CD4-positive, alpha-beta T cell (primary cell): ENCODE results near the gene NDE1. TPM values are rescaled to one million over a fixed set of nuclear protein-coding genes. Genes with fewer than 3 reads are reported as not detected.
"Not testable (repeated sequence)": the region's sequence is repeated elsewhere in the genome, so short reads cannot be mapped to it uniquely, and the experiment has no call there.

Experiments used
- ATAC-seq: fragments of 200-7000 bp; cut with Tn5 transposase; one replicate; pipeline ENCODE4 v1.10.0; 2022; ENCODE audit warnings: mild to moderate bottlenecking; ENCODE audit not compliant: poor library complexity
- CTCF ChIA-PET: fragments of 350-600 bp; sonication (Branson Sonifier 250); formaldehyde crosslinking; loops from one replicate; lab custom pipeline; 2021; ENCODE audit warnings: antibody characterized with exemption, inconsistent platforms; lab: Charles Lee
- POLR2A ChIA-PET: fragments of 350-600 bp; sonication (Branson Sonifier 250); formaldehyde crosslinking; loops from one replicate; lab custom pipeline; 2021; ENCODE audit warnings: antibody characterized with exemption, inconsistent platforms; lab: Charles Lee
- DNase-seq, 14 experiments: peaks; one replicate each; pipeline ENCODE4 v3.0.0-alpha.2; 2013 to 2020; ENCODE audit warnings: mixed read lengths in 2 of 14
- H3K27ac ChIP-seq, 2 donors: one replicate each; pipeline versions ENCODE4 v1.5.1 to v1.7.0; 2013; ENCODE audit warnings: low read length in 2 of 2, low read depth in 1 of 2, mild to moderate bottlenecking in 1 of 2
- H3K27me3 ChIP-seq, 2 experiments: 1 replicate in 1 of 2; 2 replicates in 1 of 2; pipeline versions ENCODE4 v1.6.1 to v1.7.0; 2013; ENCODE audit warnings: low read length in 2 of 2, control low read depth in 1 of 2, mild to moderate bottlenecking in 1 of 2, moderate library complexity in 1 of 2; ENCODE audit not compliant: insufficient read depth in 2 of 2, control insufficient read depth in 1 of 2
- H3K36me3 ChIP-seq: one replicate; pipeline ENCODE4 v1.6.1; 2013; ENCODE audit warnings: low read length, control low read depth; ENCODE audit not compliant: insufficient read depth
- H3K4me1 ChIP-seq: one replicate; pipeline ENCODE4 v1.6.1; 2013; ENCODE audit warnings: low read length, control low read depth; ENCODE audit not compliant: insufficient read depth
- H3K4me3 ChIP-seq: one replicate; pipeline ENCODE4 v1.5.1; 2013; ENCODE audit warnings: mild to moderate bottlenecking, low read length, moderate library complexity
- H3K9me3 ChIP-seq, 2 experiments: 1 replicate in 1 of 2; 2 replicates in 1 of 2; pipeline versions ENCODE4 v1.6.1 to v1.7.0; 2013; ENCODE audit warnings: low read length in 2 of 2, mild to moderate bottlenecking in 2 of 2, control low read depth in 1 of 2, moderate library complexity in 1 of 2; ENCODE audit not compliant: control insufficient read depth in 1 of 2, insufficient read depth in 1 of 2
- H3K27ac Mint-ChIP-seq: one replicate; pipeline ENCODE4 v1.8.0; 2020; ENCODE audit warnings: mixed read lengths
- H3K27me3 Mint-ChIP-seq: one replicate; pipeline ENCODE4 v1.8.0; 2021; ENCODE audit warnings: mixed read lengths
- H3K36me3 Mint-ChIP-seq: one replicate; pipeline ENCODE4 v1.8.0; 2021; ENCODE audit warnings: low read depth, mixed read lengths
- H3K4me1 Mint-ChIP-seq: one replicate; pipeline ENCODE4 v1.8.0; 2021; ENCODE audit warnings: low read depth, mixed read lengths
- H3K4me3 Mint-ChIP-seq: one replicate; pipeline ENCODE4 v1.8.0; 2020; ENCODE audit warnings: mild to moderate bottlenecking, mixed read lengths
- H3K9me3 Mint-ChIP-seq: one replicate; pipeline ENCODE4 v1.8.0; 2020; ENCODE audit warnings: mixed read lengths
- intact Hi-C, 2 experiments: fragments of 100-400 bp; cut with DNase I in 1 of 2; cut with micrococcal nuclease in 1 of 2; formaldehyde crosslinking; loops; one replicate each; pipeline versions ENCODE4 v1.15.1 to v1.9.0; 2023 to 2025; cut with DNase I, micrococcal nuclease
- total RNA-seq, 174 experiments: library from RNA in 2 of 174; stranded (reverse) in 2 of 174; gene quantifications; one replicate each; pipeline ENCODE4 v1.2.3 and lab custom pipeline; 2021 to 2026
- TF ChIP-seq, protein P1 (sequence below): fragments of 200-600 bp; IDR thresholded peaks from one replicate; pipeline ENCODE4 v1.8.0; 2022; ENCODE audit warnings: antibody characterized with exemption, mild to moderate bottlenecking

NDE1 gene
- total RNA-seq, 2 experiments from 2014 or later = 96.6 to 106 TPM

DNA sequence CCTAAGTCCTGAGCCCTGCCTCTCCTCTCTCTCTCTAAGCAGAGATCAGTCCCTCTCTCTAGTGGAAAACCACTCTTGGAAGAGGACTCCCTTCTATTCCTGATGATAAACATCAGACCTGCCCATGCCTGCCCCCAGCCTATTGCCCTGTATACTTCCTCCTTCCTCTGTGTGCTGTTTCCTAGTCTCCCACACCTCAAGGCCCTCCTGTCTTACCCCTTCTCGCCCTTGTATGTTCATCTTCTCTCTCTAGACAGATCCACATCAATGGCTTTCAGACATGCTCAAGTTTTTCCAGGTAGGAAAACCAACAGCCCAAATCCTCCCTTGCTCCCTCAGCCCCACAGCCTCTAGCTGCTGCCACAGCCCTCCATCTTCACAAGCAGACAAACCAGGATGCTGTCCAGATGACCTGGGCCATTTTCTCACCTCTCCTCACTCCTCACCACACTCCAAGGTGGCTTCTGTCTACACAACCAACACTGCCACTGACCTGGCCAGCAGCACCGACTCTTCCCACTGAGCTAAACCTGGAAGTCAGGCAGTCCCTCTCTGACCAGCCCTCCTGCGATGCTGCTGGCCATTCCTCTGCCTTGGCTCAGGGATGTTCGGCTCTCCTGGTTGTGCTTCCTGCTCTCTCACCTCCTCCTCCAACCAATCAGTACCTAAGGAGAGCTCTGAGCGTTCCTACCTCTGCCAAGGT, 43.4 kb upstream of the NDE1 start:
- Histone ChIP-seq H3K27ac (no peak overlapping the region), H3K9me3 (no peaks in the 10 kb centered on the region), H3K4me3 (no peak overlapping the region), H3K27me3 (no peaks in the 10 kb centered on the region), H3K4me1 (no peaks in the 10 kb centered on the region), H3K36me3 (peaks cover 97% of the 10 kb centered on the region)
- H3K9me3 Mint-ChIP-seq = no peaks in the 10 kb centered on the region
- DNase-seq = no peak
- peaks cover 99% of the 10 kb centered on the region for H3K36me3 Mint-ChIP-seq
- peak overlapping the region; percentile 73 for H3K27ac Mint-ChIP-seq
- no peaks in the 10 kb centered on the region for H3K27me3 Mint-ChIP-seq
- POLR2A ChIA-PET = no interaction called here
- intact Hi-C loops = no loop called here
- peaks cover 8% of the 10 kb centered on the region for H3K4me1 Mint-ChIP-seq
- TF ChIP-seq, protein P1, sequence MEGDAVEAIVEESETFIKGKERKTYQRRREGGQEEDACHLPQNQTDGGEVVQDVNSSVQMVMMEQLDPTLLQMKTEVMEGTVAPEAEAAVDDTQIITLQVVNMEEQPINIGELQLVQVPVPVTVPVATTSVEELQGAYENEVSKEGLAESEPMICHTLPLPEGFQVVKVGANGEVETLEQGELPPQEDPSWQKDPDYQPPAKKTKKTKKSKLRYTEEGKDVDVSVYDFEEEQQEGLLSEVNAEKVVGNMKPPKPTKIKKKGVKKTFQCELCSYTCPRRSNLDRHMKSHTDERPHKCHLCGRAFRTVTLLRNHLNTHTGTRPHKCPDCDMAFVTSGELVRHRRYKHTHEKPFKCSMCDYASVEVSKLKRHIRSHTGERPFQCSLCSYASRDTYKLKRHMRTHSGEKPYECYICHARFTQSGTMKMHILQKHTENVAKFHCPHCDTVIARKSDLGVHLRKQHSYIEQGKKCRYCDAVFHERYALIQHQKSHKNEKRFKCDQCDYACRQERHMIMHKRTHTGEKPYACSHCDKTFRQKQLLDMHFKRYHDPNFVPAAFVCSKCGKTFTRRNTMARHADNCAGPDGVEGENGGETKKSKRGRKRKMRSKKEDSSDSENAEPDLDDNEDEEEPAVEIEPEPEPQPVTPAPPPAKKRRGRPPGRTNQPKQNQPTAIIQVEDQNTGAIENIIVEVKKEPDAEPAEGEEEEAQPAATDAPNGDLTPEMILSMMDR = no peak
- no peak for ATAC-seq
- no peak overlapping the region for H3K4me3 Mint-ChIP-seq
- CTCF ChIA-PET = interaction anchor here (1.3 kb wide), 1 partner anchor 36 kb away, joined by 3 read pairs; the partner anchor contains the start of gene MARF1

DNA sequence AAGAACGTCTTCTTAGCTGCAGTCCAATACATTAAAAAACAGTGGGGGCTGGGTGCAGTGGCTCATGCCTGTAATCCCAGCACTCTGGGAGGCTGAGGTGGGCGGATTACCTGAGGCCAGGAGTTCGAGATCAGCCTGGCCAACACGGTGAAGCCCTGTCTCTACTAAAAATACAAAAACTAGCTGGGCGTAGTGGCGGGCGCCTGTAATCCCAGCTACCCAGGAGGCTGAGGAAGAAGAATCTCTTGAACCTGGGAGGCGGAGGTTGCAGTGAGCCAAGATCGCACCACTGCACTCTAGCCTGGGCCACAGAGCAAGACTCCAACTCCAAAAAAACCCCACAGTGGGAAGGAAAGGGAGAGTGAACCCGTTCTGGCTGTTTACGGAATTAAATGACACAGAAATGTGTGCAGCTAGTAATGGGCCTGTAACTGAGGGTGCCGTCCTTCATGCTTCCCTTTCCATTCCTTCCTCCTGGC, 42.8 kb upstream of the NDE1 start:
- H3K27ac ChIP-seq, H3K9me3 Mint-ChIP-seq, DNase-seq, H3K9me3 ChIP-seq, H3K4me1 Mint-ChIP-seq, H3K4me1 ChIP-seq, intact Hi-C loops, H3K27me3 Mint-ChIP-seq, POLR2A ChIA-PET, ATAC-seq, H3K4me3 ChIP-seq, H3K27me3 ChIP-seq, H3K4me3 Mint-ChIP-seq: not testable (repeated sequence)
- H3K36me3 ChIP-seq = peaks cover 97% of the 10 kb centered on the region
- peak overlapping the region; percentile 73 for H3K27ac Mint-ChIP-seq
- peaks cover 99% of the 10 kb centered on the region for H3K36me3 Mint-ChIP-seq
- CTCF ChIA-PET = interaction anchor here (1.3 kb wide), 1 partner anchor 35 kb away, joined by 3 read pairs; the partner anchor contains the start of gene MARF1

DNA sequence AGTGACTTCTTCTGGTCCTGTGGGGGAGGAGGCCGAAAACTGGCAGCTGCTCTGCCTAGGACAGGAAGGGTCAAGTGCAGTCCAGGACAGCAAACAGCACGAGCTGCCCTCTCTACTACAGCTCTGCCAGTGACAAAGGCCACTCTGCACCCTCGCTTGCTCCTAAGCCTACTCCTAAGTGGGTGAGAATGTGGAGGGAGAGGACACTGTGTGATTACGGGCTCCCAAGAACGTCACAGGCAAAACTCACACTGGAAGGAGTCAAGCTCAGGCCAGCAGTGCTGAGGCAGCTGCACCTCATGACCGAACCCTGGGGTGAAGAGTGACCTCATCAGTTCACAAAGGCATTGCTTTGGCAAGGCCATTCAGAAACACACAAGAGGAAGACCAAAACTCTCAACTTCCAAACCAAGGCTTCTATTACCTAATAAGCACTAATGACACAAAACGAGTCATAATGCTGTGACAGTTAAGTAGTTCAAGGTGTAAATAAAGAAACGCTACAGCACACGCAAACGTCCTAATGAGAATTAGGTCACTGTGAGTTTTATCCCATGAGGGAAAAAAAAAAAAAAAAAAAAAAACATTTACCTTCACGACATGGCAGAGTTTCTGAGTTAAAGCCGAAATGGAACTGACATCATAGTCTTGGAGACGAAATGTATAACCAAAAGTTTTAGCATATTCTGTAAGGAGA, 42.2 kb upstream of the NDE1 start:
- no peaks in the 10 kb centered on the region for H3K27me3 ChIP-seq
- DNase-seq = peak in 2 of 14 experiments; percentile 20 to 53
- Mint-ChIP-seq H3K36me3 (peaks cover 99% of the 10 kb centered on the region), H3K4me3 (no peak overlapping the region), H3K27ac (no peak overlapping the region), H3K4me1 (peaks cover 8% of the 10 kb centered on the region), H3K27me3 (no peaks in the 10 kb centered on the region), H3K9me3 (no peaks in the 10 kb centered on the region)
- TF ChIP-seq, protein P1 = no peak
- no peaks in the 10 kb centered on the region for H3K9me3 ChIP-seq
- CTCF ChIA-PET = interaction anchor here (1.3 kb wide), 1 partner anchor 35 kb away, joined by 3 read pairs; the partner anchor contains the start of gene MARF1
- H3K27ac ChIP-seq = no peak overlapping the region
- H3K4me3 ChIP-seq = no peak overlapping the region
- intact Hi-C loops = no loop called here
- H3K36me3 ChIP-seq = peaks cover 97% of the 10 kb centered on the region
- POLR2A ChIA-PET = no interaction called here
- H3K4me1 ChIP-seq = no peaks in the 10 kb centered on the region
- no peak for ATAC-seq
